SJSA1 (cell line): Measurements from ENCODE around the gene MBTPS2. TPM values are rescaled to one million over a fixed set of nuclear protein-coding genes. Genes with fewer than 3 reads are reported as not detected.

Source experiments
- DNase-seq, 2 experiments: peaks; one replicate each; pipeline ENCODE4 v3.0.0-alpha.2; 2015 to 2020; ENCODE audit warnings: low spot score in 2 of 2, low read depth in 1 of 2
- H3K27ac ChIP-seq: fragments of 250-450 bp; sonication (Bioruptor Pico); 2 replicates; pipeline ENCODE4 v1.5.1; 2020; ENCODE audit warnings: mild to moderate bottlenecking, moderate library complexity
- H3K27me3 ChIP-seq: fragments of 250-450 bp; sonication (Bioruptor Pico); replicated peaks from 2 replicates; pipeline ENCODE4 v1.5.1; 2020; ENCODE audit warnings: mild to moderate bottlenecking, moderate library complexity
- H3K36me3 ChIP-seq: fragments of 250-450 bp; sonication (Bioruptor Pico); 2 replicates; pipeline ENCODE4 v1.5.1; 2020; ENCODE audit warnings: mild to moderate bottlenecking
- H3K4me1 ChIP-seq: fragments of 250-450 bp; sonication (Bioruptor Pico); replicated peaks from 2 replicates; pipeline ENCODE4 v1.6.1; 2021; ENCODE audit warnings: mild to moderate bottlenecking
- H3K4me3 ChIP-seq: fragments of 250-450 bp; sonication (Bioruptor Pico); 2 replicates; pipeline ENCODE4 v1.5.1; 2020; ENCODE audit warnings: mild to moderate bottlenecking
- H3K9me3 ChIP-seq: fragments of 250-450 bp; sonication (Bioruptor Pico); replicated peaks from 2 replicates; pipeline ENCODE4 v1.5.1; 2020; ENCODE audit warnings: mild to moderate bottlenecking
- total RNA-seq: library from RNA; depleted of rRNA; stranded (reverse); fragments of >200 nt; shearing (Covaris generic); gene quantifications from 2 replicates; pipeline ENCODE4 v1.2.3, GENCODE V29; 2014

The MBTPS2 gene
- total RNA-seq, 1 experiment from 2014 or later, result 10.1 TPM

- no peak for DNase-seq
- no peaks in the 10 kb centered on the region; the same call in 1 of the 2 replicates for H3K36me3 ChIP-seq
- H3K27ac ChIP-seq, result no peak overlapping the region
- no peaks in the 10 kb centered on the region for H3K4me1 ChIP-seq
- no peaks in the 10 kb centered on the region for H3K27me3 ChIP-seq
- no peak overlapping the region for H3K4me3 ChIP-seq
- H3K9me3 ChIP-seq, result no peaks in the 10 kb centered on the region
Observed at GRCh38 chrX:21881881-21882574, 42.6 kb downstream of the MBTPS2 start.

DNA sequence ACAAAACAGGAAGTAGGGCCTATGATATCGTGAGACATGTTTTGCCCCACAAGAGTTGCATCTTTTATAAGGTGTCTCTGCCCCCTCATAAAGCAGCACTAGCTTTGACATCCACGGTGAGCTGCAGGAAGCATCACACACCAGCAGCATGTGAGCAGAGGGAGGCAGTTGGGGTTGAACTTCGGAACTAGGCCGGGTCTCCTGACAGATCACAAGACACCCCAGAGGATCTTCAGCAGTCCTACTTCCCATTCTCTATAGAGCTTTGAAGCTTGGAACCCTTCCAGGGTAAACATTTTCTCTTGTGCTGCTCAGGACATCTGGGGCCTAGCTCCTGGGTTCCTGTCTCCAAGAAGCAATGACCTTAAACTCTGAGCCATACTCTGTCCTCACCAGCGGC is 43.8 kb downstream of the MBTPS2 start:
- Histone ChIP-seq H3K36me3 (no peaks in the 10 kb centered on the region; the same call in 1 of the 2 replicates), H3K4me1 (no peaks in the 10 kb centered on the region), H3K9me3 (no peaks in the 10 kb centered on the region), H3K27me3 (no peaks in the 10 kb centered on the region), H3K4me3 (no peak overlapping the region), H3K27ac (no peak overlapping the region)
- DNase-seq, result no peak

DNA sequence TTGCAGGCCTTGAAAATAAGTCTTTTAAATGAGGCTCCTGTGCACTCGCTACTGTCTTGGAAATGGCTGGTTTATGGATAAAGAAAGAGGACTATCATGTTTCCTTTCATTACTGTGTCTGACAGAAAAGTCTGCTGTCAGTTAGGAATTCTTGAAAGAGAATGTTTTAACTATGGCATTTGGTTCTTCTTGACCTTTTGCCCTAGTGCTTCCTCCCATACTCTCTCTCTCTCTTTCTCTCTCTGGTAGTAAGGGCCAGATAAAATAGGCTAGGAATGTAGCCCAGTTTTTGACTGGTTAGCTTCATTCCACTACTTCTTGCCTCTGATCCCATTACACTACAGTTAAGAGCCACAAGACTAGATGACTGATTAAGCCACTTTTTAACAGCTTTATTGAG is 46.2 kb downstream of the MBTPS2 start:
- Histone ChIP-seq H3K4me1 (no peaks in the 10 kb centered on the region), H3K27me3 (no peaks in the 10 kb centered on the region), H3K27ac (no peak overlapping the region), H3K9me3 (no peaks in the 10 kb centered on the region), H3K36me3 (no peaks in the 10 kb centered on the region; the same call in 1 of the 2 replicates), H3K4me3 (no peak overlapping the region)
- peak in 1 of 2 experiments; percentile 5 for DNase-seq

DNA sequence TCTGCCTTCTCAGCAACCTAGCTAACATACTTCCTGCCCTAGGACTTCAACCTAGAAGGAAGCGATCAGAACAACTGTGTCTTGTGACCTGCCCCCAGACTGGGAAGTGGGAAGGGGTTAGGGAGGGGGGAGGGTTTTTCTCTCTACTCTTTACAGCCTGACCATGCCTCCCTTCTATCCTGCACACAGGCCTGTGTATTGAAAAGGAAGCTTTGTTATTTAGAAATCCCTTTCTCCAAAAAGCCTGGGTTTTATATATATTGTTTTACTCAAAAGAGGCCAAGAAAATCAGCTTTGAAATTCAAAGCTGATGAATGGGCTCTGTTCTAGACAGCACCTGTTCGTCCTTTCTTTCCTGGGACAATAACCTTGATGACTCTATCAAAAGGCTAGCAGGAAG is 65.9 kb downstream of the MBTPS2 start:
- Histone ChIP-seq H3K4me3 (no peak overlapping the region), H3K27me3 (no peaks in the 10 kb centered on the region), H3K27ac (no peak overlapping the region), H3K9me3 (no peaks in the 10 kb centered on the region), H3K4me1 (no peaks in the 10 kb centered on the region), H3K36me3 (no peaks in the 10 kb centered on the region)
- DNase-seq, result no peak

DNA sequence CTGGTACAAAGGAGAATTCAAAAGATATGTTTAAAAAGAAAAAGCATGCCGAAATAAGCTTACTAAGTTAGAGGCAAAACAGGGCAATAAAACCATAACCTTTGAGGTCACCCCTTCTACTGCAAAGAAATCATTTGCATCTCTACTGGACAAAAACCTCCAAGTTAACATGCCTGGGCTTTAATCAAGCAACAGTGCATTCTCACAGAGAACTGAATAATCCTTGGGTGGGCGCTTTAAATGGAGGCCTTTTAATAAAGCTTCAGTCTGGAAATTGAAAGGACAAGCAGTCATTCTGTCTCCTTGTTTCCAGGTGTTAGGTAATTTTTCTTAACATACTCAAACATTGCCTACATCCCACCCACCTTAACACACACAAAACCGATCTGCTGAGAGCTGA is 66.5 kb downstream of the MBTPS2 start:
- no peak for DNase-seq
- Histone ChIP-seq H3K27me3 (no peaks in the 10 kb centered on the region), H3K4me3 (no peak overlapping the region), H3K27ac (no peak overlapping the region), H3K9me3 (no peaks in the 10 kb centered on the region), H3K4me1 (no peaks in the 10 kb centered on the region), H3K36me3 (no peaks in the 10 kb centered on the region)

- H3K4me3 ChIP-seq, result no peak overlapping the region
- no peaks in the 10 kb centered on the region for H3K4me1 ChIP-seq
- no peak for DNase-seq
- no peaks in the 10 kb centered on the region for H3K9me3 ChIP-seq
- H3K36me3 ChIP-seq, result no peaks in the 10 kb centered on the region
- no peaks in the 10 kb centered on the region for H3K27me3 ChIP-seq
- no peak overlapping the region for H3K27ac ChIP-seq
Observed at GRCh38 chrX:21907260-21907659, 67.8 kb downstream of the MBTPS2 start.

DNA sequence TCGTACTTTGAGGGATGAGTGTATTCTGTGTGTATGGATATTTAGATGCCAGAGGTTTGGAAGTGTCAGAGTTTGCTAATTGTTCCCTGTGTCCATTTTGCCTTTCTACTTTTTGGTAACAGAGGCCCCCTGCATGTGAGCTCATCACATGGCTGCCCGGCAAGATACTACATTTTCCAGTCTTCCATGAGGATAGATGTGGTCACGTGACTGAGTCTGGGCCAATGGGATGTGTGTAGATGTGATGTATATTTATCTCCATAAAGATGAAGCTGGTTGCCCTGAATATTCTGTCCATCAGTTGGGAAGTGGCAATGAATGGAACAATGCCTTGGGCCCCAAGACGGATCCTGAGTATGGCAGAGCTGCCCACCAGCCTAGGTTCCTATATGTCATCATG is 72.1 kb downstream of the MBTPS2 start:
- no peaks in the 10 kb centered on the region for H3K36me3 ChIP-seq
- H3K4me3 ChIP-seq, result no peak overlapping the region
- H3K27ac ChIP-seq, result no peak overlapping the region
- no peaks in the 10 kb centered on the region for H3K4me1 ChIP-seq
- no peak for DNase-seq
- H3K9me3 ChIP-seq, result no peaks in the 10 kb centered on the region
- no peaks in the 10 kb centered on the region for H3K27me3 ChIP-seq

- DNase-seq, result no peak
- Histone ChIP-seq H3K9me3 (no peaks in the 10 kb centered on the region), H3K4me3 (no peak overlapping the region), H3K27ac (no peak overlapping the region), H3K4me1 (no peaks in the 10 kb centered on the region), H3K27me3 (no peaks in the 10 kb centered on the region), H3K36me3 (no peaks in the 10 kb centered on the region)
Observed at GRCh38 chrX:21912220-21912619, 72.8 kb downstream of the MBTPS2 start.

- Histone ChIP-seq H3K4me1 (no peaks in the 10 kb centered on the region), H3K4me3 (no peak overlapping the region), H3K36me3 (no peaks in the 10 kb centered on the region), H3K27me3 (no peaks in the 10 kb centered on the region), H3K27ac (no peak overlapping the region), H3K9me3 (no peaks in the 10 kb centered on the region)
- DNase-seq, result no peak
Observed at GRCh38 chrX:21912989-21913388, 73.6 kb downstream of the MBTPS2 start.

- Histone ChIP-seq H3K27ac (peak overlapping the region; percentile 100), H3K4me1 (peaks cover 39% of the 10 kb centered on the region), H3K4me3 (no peak overlapping the region), H3K9me3 (no peaks in the 10 kb centered on the region), H3K27me3 (no peaks in the 10 kb centered on the region), H3K36me3 (no peaks in the 10 kb centered on the region)
- DNase-seq, result peak in 1 of 2 experiments; percentile 56
Observed at GRCh38 chrX:21926116-21926515, 86.7 kb downstream of the MBTPS2 start.

DNA sequence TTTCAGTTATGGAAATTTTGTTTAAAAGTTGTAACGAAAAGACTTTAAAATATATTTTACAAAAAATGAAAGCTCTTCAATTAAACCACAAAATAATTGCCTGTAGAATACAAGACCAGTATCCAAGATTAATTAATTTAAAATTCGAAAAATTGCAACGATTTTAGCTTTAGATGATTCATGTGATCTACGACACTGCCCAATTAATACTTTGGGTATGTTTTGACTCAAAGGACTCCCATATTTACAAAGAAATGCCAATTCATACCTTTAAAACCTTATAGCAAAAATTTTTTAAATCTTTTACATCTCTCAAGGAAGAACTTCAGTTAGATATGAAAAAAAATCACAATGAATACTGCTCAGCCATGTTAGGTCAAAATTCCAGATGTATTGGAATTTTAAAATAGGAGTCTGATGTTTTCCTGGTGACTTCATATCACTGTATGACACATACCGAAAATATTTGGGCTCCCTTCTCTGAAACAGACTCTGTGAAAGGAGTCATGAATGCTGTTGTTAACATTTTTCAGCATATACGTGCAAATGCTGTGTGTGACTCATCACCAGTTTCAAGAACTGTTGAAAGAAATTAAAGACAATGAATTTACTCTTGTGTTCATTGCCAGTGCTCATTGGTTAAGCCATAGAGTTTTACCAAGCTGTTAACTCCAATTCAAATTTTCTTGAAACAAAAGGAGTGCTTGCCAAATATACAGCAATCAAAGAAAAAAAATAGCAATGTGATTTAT is 87.3 kb downstream of the MBTPS2 start:
- Histone ChIP-seq H3K27ac (peak overlapping the region; percentile 100), H3K36me3 (no peaks in the 10 kb centered on the region), H3K4me3 (no peak overlapping the region), H3K9me3 (no peaks in the 10 kb centered on the region), H3K27me3 (no peaks in the 10 kb centered on the region), H3K4me1 (peaks cover 42% of the 10 kb centered on the region)
- DNase-seq, result peak; percentile 61 to 89

GRCh38 chrX:21929209-21929608 is 89.8 kb downstream of the MBTPS2 start:
- H3K36me3 ChIP-seq, result no peaks in the 10 kb centered on the region
- H3K4me1 ChIP-seq, result peaks cover 58% of the 10 kb centered on the region
- H3K27ac ChIP-seq, result peak overlapping the region; percentile 37; the same call in 1 of the 2 replicates
- H3K9me3 ChIP-seq, result no peaks in the 10 kb centered on the region
- H3K27me3 ChIP-seq, result no peaks in the 10 kb centered on the region
- no peak overlapping the region for H3K4me3 ChIP-seq
- DNase-seq, result no peak

DNA sequence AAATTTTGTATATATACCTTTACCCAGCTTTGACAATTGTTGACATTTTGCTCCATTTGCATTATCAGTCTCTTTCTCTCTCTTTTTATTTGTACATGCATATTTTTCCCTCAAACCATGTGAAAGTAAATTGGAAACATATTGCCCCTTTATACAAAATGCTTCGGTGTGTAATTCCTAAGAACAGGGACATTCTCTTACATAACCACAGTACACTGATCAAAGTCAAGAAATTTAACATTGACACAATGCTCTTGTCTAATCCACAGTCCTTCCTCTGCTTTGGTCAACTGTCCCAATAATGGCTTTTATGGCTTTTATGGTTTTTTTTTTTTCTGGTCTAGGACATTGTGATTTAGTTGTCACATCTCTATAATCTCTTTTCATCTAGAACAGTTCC is 91.6 kb downstream of the MBTPS2 start:
- Histone ChIP-seq H3K9me3 (no peaks in the 10 kb centered on the region), H3K27me3 (no peaks in the 10 kb centered on the region), H3K4me3 (no peak overlapping the region), H3K36me3 (no peaks in the 10 kb centered on the region), H3K27ac (0 out of 2 replicates have a peak overlapping the region, but pooled peaks have one; percentile 48), H3K4me1 (peaks cover 54% of the 10 kb centered on the region)
- DNase-seq, result no peak

DNA sequence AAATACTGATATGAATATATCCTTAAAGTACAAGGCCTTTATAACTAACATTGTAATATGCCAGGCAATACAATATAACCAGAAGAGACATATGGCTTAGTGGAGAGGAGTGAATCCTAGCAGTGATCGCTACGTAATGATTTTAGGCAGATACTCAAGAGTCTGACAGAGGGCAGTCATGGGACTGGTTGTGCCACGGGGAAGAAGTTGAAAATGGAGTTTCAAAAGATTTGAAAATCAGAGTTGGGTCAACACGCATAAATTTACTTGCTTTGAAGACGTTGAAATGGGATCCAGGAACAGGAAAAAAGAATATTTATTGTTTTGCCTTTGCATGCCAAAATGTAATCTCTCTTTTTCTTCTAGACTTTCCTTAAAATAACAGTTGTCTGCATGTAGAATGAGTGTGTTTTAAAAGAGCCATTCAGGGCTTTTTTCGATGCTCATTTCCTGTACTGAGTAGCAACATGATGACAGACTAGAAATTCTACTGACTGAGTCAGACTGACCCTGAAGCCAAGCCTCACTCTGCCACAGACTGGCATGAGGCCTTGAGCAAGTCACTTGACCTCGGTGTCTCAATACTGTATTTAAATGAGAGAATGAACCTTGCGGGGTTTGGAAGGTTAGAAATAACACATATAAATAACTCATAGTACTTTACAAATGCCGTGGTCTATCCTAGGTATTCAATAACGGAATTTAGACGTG is 93.0 kb downstream of the MBTPS2 start:
- DNase-seq, result peak; percentile 58 to 70
- H3K27me3 ChIP-seq, result no peaks in the 10 kb centered on the region
- no peaks in the 10 kb centered on the region for H3K36me3 ChIP-seq
- no peak overlapping the region for H3K4me3 ChIP-seq
- H3K27ac ChIP-seq, result peak overlapping the region; percentile 91
- H3K4me1 ChIP-seq, result peaks cover 43% of the 10 kb centered on the region
- H3K9me3 ChIP-seq, result no peaks in the 10 kb centered on the region
